ENCODE measurements around the gene CREB5.

DNA sequence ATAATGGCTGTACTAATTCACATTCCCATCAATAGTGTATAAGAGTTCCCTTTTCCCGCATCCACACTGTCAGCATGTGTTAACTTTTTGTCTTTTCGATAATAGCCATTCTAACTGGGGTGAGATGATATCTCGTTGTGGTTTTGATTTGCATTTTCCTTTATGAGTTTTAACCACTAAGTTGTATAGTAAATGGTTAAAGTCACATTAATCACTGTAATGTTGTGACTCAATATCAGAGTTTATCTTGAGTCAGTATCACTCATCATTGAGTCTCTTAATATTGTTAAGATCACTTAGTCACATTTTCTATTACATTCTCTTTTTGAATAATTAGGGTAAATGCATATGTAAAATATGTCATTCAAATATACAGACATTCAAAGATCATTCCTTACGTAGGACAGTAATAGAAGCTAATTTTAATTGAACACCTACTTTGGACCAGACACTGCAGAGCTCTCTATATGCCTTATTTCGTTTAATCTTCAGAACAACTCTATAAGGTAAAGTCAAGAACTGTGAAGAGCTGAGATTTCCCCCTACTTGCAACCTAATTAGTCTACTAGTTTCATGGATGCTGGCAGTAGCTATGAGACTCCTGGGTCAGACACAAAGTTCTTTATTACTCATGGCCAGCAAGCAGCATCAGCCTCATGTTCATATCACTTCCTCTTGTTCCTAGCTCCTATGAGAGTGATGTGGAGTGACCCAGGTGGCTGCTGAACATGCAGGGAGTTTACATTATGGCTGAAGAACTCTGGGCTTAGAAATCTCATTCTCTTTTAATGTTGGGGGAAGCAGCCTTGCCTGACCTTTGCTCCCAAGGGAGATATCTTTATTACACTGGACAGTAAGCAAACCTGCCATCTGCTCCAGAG is 30.5 kb downstream of the CREB5 start:
- TF ChIP-seq, protein P1, sequence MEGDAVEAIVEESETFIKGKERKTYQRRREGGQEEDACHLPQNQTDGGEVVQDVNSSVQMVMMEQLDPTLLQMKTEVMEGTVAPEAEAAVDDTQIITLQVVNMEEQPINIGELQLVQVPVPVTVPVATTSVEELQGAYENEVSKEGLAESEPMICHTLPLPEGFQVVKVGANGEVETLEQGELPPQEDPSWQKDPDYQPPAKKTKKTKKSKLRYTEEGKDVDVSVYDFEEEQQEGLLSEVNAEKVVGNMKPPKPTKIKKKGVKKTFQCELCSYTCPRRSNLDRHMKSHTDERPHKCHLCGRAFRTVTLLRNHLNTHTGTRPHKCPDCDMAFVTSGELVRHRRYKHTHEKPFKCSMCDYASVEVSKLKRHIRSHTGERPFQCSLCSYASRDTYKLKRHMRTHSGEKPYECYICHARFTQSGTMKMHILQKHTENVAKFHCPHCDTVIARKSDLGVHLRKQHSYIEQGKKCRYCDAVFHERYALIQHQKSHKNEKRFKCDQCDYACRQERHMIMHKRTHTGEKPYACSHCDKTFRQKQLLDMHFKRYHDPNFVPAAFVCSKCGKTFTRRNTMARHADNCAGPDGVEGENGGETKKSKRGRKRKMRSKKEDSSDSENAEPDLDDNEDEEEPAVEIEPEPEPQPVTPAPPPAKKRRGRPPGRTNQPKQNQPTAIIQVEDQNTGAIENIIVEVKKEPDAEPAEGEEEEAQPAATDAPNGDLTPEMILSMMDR (conservative IDR thresholded peaks at IDR 0.05; ENCODE audit: low read depth in 2 of 2) = no peak
- no peak for TF ChIP-seq EZH2 (IDR thresholded peaks at IDR 0.05; ENCODE audit: low read depth, unreplicated experiment)
- TF ChIP-seq ETS1 (IDR thresholded peaks at IDR 0.05) = no peak
- TF ChIP-seq EZH2phosphoT487 (IDR thresholded peaks at IDR 0.05; ENCODE audit: unreplicated experiment) = no peak
- TF ChIP-seq REST (IDR thresholded peaks at IDR 0.05; ENCODE audit: unreplicated experiment) = no peak
- TF ChIP-seq POLR2AphosphoS5 (IDR thresholded peaks at IDR 0.05; ENCODE audit: low read depth) = no peak
- no peak for TF ChIP-seq CREB1 (CRISPR knock-in tag; IDR thresholded peaks at IDR 0.05; ENCODE audit: low read depth)
- TF ChIP-seq JUNB (IDR thresholded peaks at IDR 0.05; ENCODE audit: unreplicated experiment) = no peak
- TF ChIP-seq ZNF331 (CRISPR knock-in tag; IDR thresholded peaks at IDR 0.05; ENCODE audit: low read depth) = no peak
- TF ChIP-seq, protein P2, sequence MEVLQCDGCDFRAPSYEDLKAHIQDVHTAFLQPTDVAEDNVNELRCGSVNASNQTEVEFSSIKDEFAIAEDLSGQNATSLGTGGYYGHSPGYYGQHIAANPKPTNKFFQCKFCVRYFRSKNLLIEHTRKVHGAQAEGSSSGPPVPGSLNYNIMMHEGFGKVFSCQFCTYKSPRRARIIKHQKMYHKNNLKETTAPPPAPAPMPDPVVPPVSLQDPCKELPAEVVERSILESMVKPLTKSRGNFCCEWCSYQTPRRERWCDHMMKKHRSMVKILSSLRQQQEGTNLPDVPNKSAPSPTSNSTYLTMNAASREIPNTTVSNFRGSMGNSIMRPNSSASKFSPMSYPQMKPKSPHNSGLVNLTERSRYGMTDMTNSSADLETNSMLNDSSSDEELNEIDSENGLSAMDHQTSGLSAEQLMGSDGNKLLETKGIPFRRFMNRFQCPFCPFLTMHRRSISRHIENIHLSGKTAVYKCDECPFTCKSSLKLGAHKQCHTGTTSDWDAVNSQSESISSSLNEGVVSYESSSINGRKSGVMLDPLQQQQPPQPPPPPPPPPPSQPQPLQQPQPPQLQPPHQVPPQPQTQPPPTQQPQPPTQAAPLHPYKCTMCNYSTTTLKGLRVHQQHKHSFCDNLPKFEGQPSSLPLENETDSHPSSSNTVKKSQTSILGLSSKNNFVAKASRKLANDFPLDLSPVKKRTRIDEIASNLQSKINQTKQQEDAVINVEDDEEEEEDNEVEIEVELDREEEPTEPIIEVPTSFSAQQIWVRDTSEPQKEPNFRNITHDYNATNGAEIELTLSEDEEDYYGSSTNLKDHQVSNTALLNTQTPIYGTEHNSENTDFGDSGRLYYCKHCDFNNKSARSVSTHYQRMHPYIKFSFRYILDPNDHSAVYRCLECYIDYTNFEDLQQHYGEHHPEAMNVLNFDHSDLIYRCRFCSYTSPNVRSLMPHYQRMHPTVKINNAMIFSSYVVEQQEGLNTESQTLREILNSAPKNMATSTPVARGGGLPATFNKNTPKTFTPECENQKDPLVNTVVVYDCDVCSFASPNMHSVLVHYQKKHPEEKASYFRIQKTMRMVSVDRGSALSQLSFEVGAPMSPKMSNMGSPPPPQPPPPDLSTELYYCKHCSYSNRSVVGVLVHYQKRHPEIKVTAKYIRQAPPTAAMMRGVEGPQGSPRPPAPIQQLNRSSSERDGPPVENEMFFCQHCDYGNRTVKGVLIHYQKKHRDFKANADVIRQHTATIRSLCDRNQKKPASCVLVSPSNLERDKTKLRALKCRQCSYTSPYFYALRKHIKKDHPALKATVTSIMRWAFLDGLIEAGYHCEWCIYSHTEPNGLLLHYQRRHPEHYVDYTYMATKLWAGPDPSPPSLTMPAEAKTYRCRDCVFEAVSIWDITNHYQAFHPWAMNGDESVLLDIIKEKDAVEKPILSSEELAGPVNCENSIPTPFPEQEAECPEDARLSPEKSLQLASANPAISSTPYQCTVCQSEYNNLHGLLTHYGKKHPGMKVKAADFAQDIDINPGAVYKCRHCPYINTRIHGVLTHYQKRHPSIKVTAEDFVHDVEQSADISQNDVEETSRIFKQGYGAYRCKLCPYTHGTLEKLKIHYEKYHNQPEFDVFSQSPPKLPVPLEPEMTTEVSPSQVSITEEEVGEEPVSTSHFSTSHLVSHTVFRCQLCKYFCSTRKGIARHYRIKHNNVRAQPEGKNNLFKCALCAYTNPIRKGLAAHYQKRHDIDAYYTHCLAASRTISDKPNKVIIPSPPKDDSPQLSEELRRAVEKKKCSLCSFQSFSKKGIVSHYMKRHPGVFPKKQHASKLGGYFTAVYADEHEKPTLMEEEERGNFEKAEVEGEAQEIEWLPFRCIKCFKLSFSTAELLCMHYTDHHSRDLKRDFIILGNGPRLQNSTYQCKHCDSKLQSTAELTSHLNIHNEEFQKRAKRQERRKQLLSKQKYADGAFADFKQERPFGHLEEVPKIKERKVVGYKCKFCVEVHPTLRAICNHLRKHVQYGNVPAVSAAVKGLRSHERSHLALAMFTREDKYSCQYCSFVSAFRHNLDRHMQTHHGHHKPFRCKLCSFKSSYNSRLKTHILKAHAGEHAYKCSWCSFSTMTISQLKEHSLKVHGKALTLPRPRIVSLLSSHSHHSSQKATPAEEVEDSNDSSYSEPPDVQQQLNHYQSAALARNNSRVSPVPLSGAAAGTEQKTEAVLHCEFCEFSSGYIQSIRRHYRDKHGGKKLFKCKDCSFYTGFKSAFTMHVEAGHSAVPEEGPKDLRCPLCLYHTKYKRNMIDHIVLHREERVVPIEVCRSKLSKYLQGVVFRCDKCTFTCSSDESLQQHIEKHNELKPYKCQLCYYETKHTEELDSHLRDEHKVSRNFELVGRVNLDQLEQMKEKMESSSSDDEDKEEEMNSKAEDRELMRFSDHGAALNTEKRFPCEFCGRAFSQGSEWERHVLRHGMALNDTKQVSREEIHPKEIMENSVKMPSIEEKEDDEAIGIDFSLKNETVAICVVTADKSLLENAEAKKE (CRISPR knock-in tag; IDR thresholded peaks at IDR 0.05) = no peak
- no peak for TF ChIP-seq ZNF114 (CRISPR knock-in tag; IDR thresholded peaks at IDR 0.05)
- no peak for TF ChIP-seq STAT1 (IDR thresholded peaks at IDR 0.05; ENCODE audit: unreplicated experiment)
